ENCODE results near the gene PRUNE2. TPM values are rescaled to one million over a fixed set of nuclear protein-coding genes. Genes with fewer than 3 reads are reported as not detected.
A peak's percentile ranks its signal among the peaks of the same experiment; 100 is the strongest.

PRUNE2 gene
- total RNA-seq, 4 donors from 2014 or later: 15.6 to 37.8 (median 26.1) TPM

DNA sequence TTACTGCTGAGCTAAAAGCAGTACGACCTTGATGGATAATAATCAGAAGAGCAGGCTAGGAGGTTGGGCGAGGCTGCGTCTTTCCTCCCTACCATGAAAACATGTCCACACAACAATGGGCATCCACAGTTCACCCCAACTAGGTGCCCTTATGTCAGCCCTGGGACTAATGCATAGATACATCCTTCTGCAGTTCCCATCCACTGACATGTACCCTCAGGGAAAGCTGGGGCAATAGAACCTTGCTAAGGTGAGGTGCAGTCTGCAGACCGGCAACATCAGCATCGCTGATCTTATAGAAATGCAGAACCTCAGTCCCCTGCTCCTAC, 697 bp upstream of the PRUNE2 start:
- H3K36me3 ChIP-seq: no peaks in the 10 kb centered on the region
- H3K27me3 ChIP-seq: peaks cover 0 to 7% of the 10 kb centered on the region in 2 donors
- H3K27ac ChIP-seq: peak overlapping the region in 3 of 4 donors; percentile 46 to 60 (median 47)

DNA sequence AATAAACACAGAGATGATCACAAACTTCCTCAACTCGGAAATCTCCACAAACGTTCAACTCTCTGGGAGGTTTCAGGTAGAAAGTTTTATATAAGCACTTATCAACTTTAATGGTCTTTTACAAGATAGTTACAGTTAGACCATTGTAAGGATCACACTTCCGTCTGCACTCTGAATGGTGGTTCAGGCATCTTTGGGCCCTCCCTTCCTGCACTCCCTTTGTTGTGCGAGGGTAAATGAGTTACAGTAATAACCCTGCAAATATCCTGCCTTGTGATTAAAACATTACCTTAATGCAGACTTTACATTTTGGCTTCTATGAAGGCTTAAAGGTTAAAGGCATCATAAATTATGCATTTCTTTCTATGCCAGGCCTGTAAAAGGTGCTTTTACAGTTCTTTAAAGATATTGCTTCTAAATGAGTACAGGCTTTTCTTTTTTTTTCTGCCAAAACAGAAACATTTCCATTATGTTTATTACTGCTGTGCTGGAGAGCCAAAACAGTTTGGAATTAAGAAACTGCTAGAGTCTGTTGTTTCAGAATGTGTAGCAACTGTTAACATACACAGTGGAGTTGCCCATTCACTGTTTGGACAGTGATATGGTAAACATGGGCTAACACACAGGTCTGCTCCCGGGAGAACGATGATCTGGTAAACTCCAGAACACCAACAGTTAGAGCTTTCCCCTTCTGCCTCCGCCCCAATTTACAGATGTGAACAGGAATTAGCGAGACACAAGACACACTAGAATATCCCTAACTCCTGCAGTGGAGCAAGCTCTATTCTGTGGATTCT, 1.1 kb downstream of the PRUNE2 start:
- Histone ChIP-seq H3K27me3 (peaks cover 0 to 7% of the 10 kb centered on the region in 2 donors), H3K4me1 (no peaks in the 10 kb centered on the region), H3K27ac (peak overlapping the region in 2 of 4 donors; percentile 47 to 60), H3K4me3 (peak overlapping the region in 3 of 4 donors; percentile 12 to 51 (median 49)), H3K9me3 (no peaks in the 10 kb centered on the region), H3K36me3 (no peaks in the 10 kb centered on the region)
- no peak for DNase-seq
- no peak for TF ChIP-seq POLR2A (IDR thresholded peaks at IDR 0.05)
- TF ChIP-seq, protein P1, sequence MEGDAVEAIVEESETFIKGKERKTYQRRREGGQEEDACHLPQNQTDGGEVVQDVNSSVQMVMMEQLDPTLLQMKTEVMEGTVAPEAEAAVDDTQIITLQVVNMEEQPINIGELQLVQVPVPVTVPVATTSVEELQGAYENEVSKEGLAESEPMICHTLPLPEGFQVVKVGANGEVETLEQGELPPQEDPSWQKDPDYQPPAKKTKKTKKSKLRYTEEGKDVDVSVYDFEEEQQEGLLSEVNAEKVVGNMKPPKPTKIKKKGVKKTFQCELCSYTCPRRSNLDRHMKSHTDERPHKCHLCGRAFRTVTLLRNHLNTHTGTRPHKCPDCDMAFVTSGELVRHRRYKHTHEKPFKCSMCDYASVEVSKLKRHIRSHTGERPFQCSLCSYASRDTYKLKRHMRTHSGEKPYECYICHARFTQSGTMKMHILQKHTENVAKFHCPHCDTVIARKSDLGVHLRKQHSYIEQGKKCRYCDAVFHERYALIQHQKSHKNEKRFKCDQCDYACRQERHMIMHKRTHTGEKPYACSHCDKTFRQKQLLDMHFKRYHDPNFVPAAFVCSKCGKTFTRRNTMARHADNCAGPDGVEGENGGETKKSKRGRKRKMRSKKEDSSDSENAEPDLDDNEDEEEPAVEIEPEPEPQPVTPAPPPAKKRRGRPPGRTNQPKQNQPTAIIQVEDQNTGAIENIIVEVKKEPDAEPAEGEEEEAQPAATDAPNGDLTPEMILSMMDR (IDR thresholded peaks at IDR 0.05): no peak

More for the DNA sequence above, 697 bp upstream of the PRUNE2 start:
- TF ChIP-seq POLR2A (IDR thresholded peaks at IDR 0.05): no peak
- TF ChIP-seq, protein P1 (IDR thresholded peaks at IDR 0.05): no peak
- DNase-seq: no peak
- no peaks in the 10 kb centered on the region for H3K4me1 ChIP-seq
- H3K9me3 ChIP-seq: no peaks in the 10 kb centered on the region
- H3K4me3 ChIP-seq: no peak overlapping the region

DNA sequence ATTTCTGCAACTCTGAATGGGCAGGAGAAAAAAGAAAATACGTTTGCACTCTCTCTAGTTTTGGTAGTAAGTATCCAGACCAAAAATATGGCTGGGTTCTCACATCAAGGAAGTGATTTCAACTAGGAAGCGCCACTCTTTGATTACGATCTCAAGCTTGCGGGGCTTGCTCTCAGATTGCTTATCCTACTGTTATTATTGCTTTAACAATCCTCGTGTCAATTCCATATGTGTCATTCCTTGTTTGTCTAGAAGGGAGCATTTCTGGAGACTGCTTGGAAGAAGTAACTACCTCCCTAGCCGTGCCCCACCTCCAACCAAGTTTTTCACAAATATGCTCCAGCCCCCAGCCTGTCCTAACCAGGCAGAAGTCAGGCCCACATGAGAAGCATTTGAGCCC, 3.5 kb downstream of the PRUNE2 start:
- Histone ChIP-seq H3K27me3 (peaks cover 0 to 7% of the 10 kb centered on the region in 2 donors), H3K9me3 (no peaks in the 10 kb centered on the region), H3K27ac (peak overlapping the region in 1 of 4 donors; percentile 52), H3K36me3 (no peaks in the 10 kb centered on the region), H3K4me1 (no peaks in the 10 kb centered on the region), H3K4me3 (peak overlapping the region in 1 of 4 donors; percentile 49)
- no peak for DNase-seq
- TF ChIP-seq POLR2A (IDR thresholded peaks at IDR 0.05): no peak
- TF ChIP-seq, protein P1 (IDR thresholded peaks at IDR 0.05): no peak

DNA sequence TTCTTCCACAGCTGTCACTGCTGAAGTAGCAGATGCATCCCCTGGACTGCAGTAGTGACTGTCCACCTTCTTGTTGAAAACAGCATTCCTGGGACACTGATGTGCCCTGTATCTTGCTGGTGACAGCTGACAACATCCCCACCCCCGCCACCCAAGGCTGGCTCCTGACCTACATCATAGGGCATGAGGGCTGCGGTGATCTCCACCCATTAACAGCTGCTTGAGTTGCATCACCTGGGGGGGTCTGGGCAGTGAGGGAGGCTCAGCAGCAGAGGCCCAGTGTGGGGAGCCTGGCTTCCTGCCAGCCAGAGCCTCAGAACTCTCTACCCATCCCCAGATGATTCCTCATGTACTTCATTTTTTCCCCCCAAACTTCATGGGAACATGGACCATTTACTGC, 4.1 kb downstream of the PRUNE2 start:
- no peaks in the 10 kb centered on the region for H3K36me3 ChIP-seq
- no peaks in the 10 kb centered on the region for H3K9me3 ChIP-seq
- peak in 1 of 3 donors; percentile 53 for DNase-seq
- H3K27ac ChIP-seq: peak overlapping the region in 1 of 4 donors; percentile 52
- no peaks in the 10 kb centered on the region for H3K4me1 ChIP-seq
- TF ChIP-seq, protein P1 (IDR thresholded peaks at IDR 0.05): no peak
- TF ChIP-seq POLR2A (IDR thresholded peaks at IDR 0.05): no peak
- H3K4me3 ChIP-seq: no peak overlapping the region
- peaks cover 0 to 7% of the 10 kb centered on the region in 2 donors for H3K27me3 ChIP-seq

DNA sequence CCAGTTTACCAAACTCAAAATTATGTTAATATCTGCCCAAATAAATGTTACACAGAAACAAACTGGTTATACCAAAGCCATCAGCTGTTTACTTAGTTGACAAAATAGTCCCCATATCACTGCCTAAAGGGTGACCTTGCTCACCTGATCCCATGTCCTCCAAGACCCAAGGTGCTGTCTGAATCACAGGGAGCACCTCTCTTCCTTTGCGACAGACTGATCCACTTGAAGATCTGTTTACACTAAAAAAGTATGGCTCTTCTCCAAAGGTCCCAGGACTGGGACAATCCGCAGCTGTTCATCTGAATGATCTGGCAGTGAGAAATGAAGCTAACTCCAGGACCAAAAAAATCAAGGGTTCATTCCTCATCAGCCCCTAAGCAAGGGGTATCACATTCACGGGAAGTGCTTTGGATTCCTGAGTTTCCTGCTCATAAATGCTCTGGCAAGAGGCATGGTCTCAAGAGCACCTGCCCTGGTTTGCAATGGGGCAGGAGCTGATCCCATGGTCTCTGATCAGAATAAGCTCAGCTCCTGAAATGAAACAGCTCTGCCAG, 5.0 kb downstream of the PRUNE2 start:
- peak overlapping the region in 1 of 4 donors; percentile 2 for H3K27ac ChIP-seq
- H3K27me3 ChIP-seq: peaks cover 0 to 7% of the 10 kb centered on the region in 2 donors
- H3K36me3 ChIP-seq: no peaks in the 10 kb centered on the region
- no peaks in the 10 kb centered on the region for H3K9me3 ChIP-seq
- no peak for DNase-seq
- peaks cover 0 to 6% (median 2%) of the 10 kb centered on the region in 4 donors for H3K4me1 ChIP-seq
- TF ChIP-seq, protein P1 (IDR thresholded peaks at IDR 0.05): no peak
- TF ChIP-seq POLR2A (IDR thresholded peaks at IDR 0.05): no peak
- H3K4me3 ChIP-seq: no peak overlapping the region

All from Peyer's patch (tissue), 4 donors.